Activated CD8-positive, alpha-beta T cell treated with anti-CD3 and anti-CD28 coated beads, Interleukin-2, amount 10 ng/mL, durations not matched to agents 7 days and 5 days (primary cell): ENCODE measurements around the gene SIAH2. TPM values are rescaled to one million over a fixed set of nuclear protein-coding genes. Genes with fewer than 3 reads are reported as not detected.

Experiments used
- ATAC-seq: fragments of 150-1000 bp; cut with Tn5 transposase; one replicate; pipeline ENCODE4 v1.10.0; 2021; ENCODE audit warnings: moderate library complexity
- CTCF ChIA-PET: fragments of 350-600 bp; sonication (Branson Sonifier 250); formaldehyde crosslinking; loops from one replicate; lab custom pipeline; 2021; ENCODE audit warnings: antibody characterized with exemption; lab: Charles Lee
- POLR2A ChIA-PET: fragments of 350-600 bp; sonication (Branson Sonifier 250); formaldehyde crosslinking; loops from one replicate; lab custom pipeline; 2021; ENCODE audit warnings: antibody characterized with exemption; lab: Charles Lee
- DNase-seq: peaks from one replicate; pipeline ENCODE4 v3.0.0-alpha.2; 2020
- H3K27ac Mint-ChIP-seq: one replicate; pipeline ENCODE4 v1.8.0; 2021; ENCODE audit warnings: mild to moderate bottlenecking, mixed read lengths
- H3K27me3 Mint-ChIP-seq: one replicate; pipeline ENCODE4 v1.8.0; 2021; ENCODE audit warnings: low read depth, mixed read lengths
- H3K36me3 Mint-ChIP-seq: one replicate; pipeline ENCODE4 v1.8.0; 2021; ENCODE audit warnings: low read depth, mixed read lengths
- H3K4me1 Mint-ChIP-seq: one replicate; pipeline ENCODE4 v1.8.0; 2021; ENCODE audit warnings: low read depth, mixed read lengths
- H3K4me3 Mint-ChIP-seq: one replicate; pipeline ENCODE4 v1.8.0; 2021; ENCODE audit warnings: mild to moderate bottlenecking, mixed read lengths
- H3K9me3 Mint-ChIP-seq: one replicate; pipeline ENCODE4 v1.8.0; 2022; ENCODE audit warnings: mixed read lengths; ENCODE audit not compliant: insufficient read depth
- total RNA-seq, 2 experiments: library from RNA; stranded (reverse); gene quantifications; one replicate each; pipeline ENCODE4 v1.2.3, GENCODE V29; 2021

Gene SIAH2
- total RNA-seq, 2 experiments from 2014 or later = 31.5 to 32.3 TPM

GRCh38 chr3:150773616-150774192 lies 10.7 kb upstream of the SIAH2 start:
- Mint-ChIP-seq H3K27ac (no peak overlapping the region), H3K27me3 (no peaks in the 10 kb centered on the region), H3K36me3 (no peaks in the 10 kb centered on the region), H3K4me1 (no peaks in the 10 kb centered on the region), H3K4me3 (no peak overlapping the region), H3K9me3 (no peaks in the 10 kb centered on the region)
- CTCF ChIA-PET = interaction anchor here (1.1 to 2.9 kb wide), 2 partner anchors 9 to 14 kb away, joined by 3 to 12 read pairs; partner anchors contain the start of gene SIAH2
- DNase-seq = no peak
- POLR2A ChIA-PET = interaction anchor here (3.1 kb wide), 1 partner anchor 11 kb away, joined by 20 read pairs; the partner anchor contains the start of gene SIAH2
- no peak for ATAC-seq

- ATAC-seq = no peak
- DNase-seq = no peak
- no peaks in the 10 kb centered on the region for H3K9me3 Mint-ChIP-seq
- no peaks in the 10 kb centered on the region for H3K36me3 Mint-ChIP-seq
- H3K27ac Mint-ChIP-seq = no peak overlapping the region
- peaks cover 1% of the 10 kb centered on the region for H3K4me1 Mint-ChIP-seq
- H3K4me3 Mint-ChIP-seq = no peak overlapping the region
- CTCF ChIA-PET = interaction anchor here (1.5 kb wide), 1 partner anchor 16 kb away, joined by 10 read pairs; no protein-coding TSS in a partner anchor
- H3K27me3 Mint-ChIP-seq = no peaks in the 10 kb centered on the region
- POLR2A ChIA-PET = interaction anchor here (3.1 kb wide), 1 partner anchor 9 kb away, joined by 20 read pairs; the partner anchor contains the start of gene SIAH2
Measured at GRCh38 chr3:150771600-150771999, 8.6 kb upstream of the SIAH2 start.

- Mint-ChIP-seq H3K9me3 (no peaks in the 10 kb centered on the region), H3K27me3 (no peaks in the 10 kb centered on the region), H3K27ac (no peak overlapping the region), H3K36me3 (no peaks in the 10 kb centered on the region), H3K4me1 (peaks cover 10% of the 10 kb centered on the region), H3K4me3 (no peak overlapping the region)
- CTCF ChIA-PET = interaction anchor here (1.5 kb wide), 1 partner anchor 17 kb away, joined by 10 read pairs; no protein-coding TSS in a partner anchor
- POLR2A ChIA-PET = no interaction called here
- no peak for ATAC-seq
- DNase-seq = no peak
Measured at GRCh38 chr3:150770681-150771080, 7.7 kb upstream of the SIAH2 start.

DNA sequence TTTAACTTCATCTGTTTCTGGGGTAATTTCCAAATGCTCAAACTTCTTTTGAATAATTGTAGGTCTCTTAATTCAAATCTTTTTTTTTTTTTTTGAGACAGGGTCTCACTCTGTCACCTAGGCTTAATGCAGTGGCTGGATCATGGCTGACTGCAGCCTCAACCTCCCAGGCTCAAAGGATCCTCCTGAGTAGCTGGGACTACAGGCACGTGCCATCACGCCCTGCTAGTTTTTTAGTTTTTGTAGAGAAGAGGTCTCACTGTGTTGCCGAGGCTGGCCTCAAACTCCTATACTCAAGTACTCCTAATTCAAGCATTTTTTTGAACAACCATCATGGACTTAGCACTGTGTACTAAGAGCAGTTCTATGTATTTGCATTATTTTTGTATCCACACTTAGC lies 3.8 kb upstream of the SIAH2 start:
- no peak overlapping the region for H3K27ac Mint-ChIP-seq
- ChIA-PET CTCF (interaction anchor here (6.5 to 9.2 kb wide), 2 partner anchors 21 to 44 kb away, joined by 53 to 87 read pairs; no protein-coding TSS in a partner anchor), POLR2A (interaction anchor here (1.2 kb wide), 1 partner anchor 63 kb away, joined by 6 read pairs; the partner anchor contains the start of gene ERICH6)
- no peaks in the 10 kb centered on the region for H3K27me3 Mint-ChIP-seq
- peaks cover 29% of the 10 kb centered on the region for H3K4me1 Mint-ChIP-seq
- H3K36me3 Mint-ChIP-seq = peaks cover 2% of the 10 kb centered on the region
- no peaks in the 10 kb centered on the region for H3K9me3 Mint-ChIP-seq
- ATAC-seq (no peak), DNase-seq (no peak)
- no peak overlapping the region for H3K4me3 Mint-ChIP-seq

- H3K4me3 Mint-ChIP-seq = no peak overlapping the region
- H3K4me1 Mint-ChIP-seq = peaks cover 29% of the 10 kb centered on the region
- no peak for DNase-seq
- CTCF ChIA-PET = interaction anchor here (0.7 to 9.2 kb wide), 6 partner anchors 8 to 239 kb away, joined by 3 to 87 read pairs (median 11); no protein-coding TSS in a partner anchor
- H3K9me3 Mint-ChIP-seq = no peaks in the 10 kb centered on the region
- H3K27me3 Mint-ChIP-seq = no peaks in the 10 kb centered on the region
- no peak for ATAC-seq
- peaks cover 6% of the 10 kb centered on the region for H3K36me3 Mint-ChIP-seq
- H3K27ac Mint-ChIP-seq = no peak overlapping the region
- POLR2A ChIA-PET = interaction anchor here (1.2 kb wide), 1 partner anchor 63 kb away, joined by 6 read pairs; the partner anchor contains the start of gene ERICH6
Measured at GRCh38 chr3:150765949-150766720, 3.2 kb upstream of the SIAH2 start.

DNA sequence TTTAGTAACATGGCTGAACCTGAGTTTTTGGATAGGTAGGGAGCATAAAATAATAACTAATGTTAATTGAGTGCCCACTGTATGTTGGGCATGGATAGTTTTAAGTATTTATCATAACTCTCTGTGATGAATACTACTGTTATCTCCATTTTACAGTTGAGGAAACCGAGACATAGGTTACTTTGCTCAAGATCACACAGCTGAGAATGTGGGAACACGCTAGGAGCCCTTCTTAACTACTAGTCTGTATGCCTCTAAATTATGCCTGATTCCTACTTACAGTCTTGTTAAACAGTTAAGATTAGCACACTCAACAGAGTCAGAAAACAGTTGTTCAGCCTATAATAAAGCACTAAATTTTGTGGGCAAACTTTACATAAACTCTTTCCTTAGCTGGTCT lies 2.0 kb upstream of the SIAH2 start:
- peaks cover 33% of the 10 kb centered on the region for H3K4me1 Mint-ChIP-seq
- no peak overlapping the region for H3K4me3 Mint-ChIP-seq
- H3K9me3 Mint-ChIP-seq = no peaks in the 10 kb centered on the region
- H3K36me3 Mint-ChIP-seq = peaks cover 12% of the 10 kb centered on the region
- no peak for ATAC-seq
- ChIA-PET CTCF (interaction anchor here (1.3 to 9.2 kb wide), 7 partner anchors 10 to 99 kb away, joined by 3 to 87 read pairs (median 12); no protein-coding TSS in a partner anchor), POLR2A (interaction anchor here (0.7 to 6.3 kb wide), 7 partner anchors 11 to 356 kb away, joined by 3 to 77 read pairs (median 36); partner anchors contain the start of genes EIF2A, SELENOT, SERP1 and TSC22D2)
- no peaks in the 10 kb centered on the region for H3K27me3 Mint-ChIP-seq
- H3K27ac Mint-ChIP-seq = peak overlapping the region; percentile 100
- no peak for DNase-seq

DNA sequence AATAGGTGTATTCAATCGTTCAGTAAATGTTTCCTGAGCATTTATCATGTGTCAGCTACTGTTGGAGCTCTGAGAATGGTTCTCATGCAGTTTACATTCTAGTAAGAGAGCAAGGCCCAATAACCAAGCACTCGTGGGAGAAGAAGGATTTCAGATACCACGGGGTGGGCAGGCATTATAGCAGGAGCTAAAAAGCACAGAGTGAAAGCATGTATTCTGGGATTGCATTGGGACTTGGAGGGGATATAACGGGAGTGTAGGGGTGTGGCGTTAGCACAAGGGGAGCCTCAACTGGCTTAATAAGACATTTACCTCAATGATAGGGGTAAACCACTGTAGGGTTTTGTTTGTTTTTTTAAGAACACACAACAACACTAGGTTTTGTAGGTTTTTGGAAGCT lies 1.6 kb upstream of the SIAH2 start:
- peaks cover 14% of the 10 kb centered on the region for H3K36me3 Mint-ChIP-seq
- H3K4me1 Mint-ChIP-seq = peaks cover 37% of the 10 kb centered on the region
- H3K4me3 Mint-ChIP-seq = peak overlapping the region; percentile 92
- POLR2A ChIA-PET = interaction anchor here (0.6 to 6.3 kb wide), 20 partner anchors 11 to 437 kb away, joined by 3 to 77 read pairs (median 15); partner anchors contain the start of genes EIF2A, GPR171, SELENOT and SERP1
- H3K27ac Mint-ChIP-seq = peak overlapping the region; percentile 100
- CTCF ChIA-PET = interaction anchor here (0.7 to 9.2 kb wide), 14 partner anchors 10 to 353 kb away, joined by 3 to 87 read pairs (median 5); no protein-coding TSS in a partner anchor
- H3K27me3 Mint-ChIP-seq = no peaks in the 10 kb centered on the region
- no peaks in the 10 kb centered on the region for H3K9me3 Mint-ChIP-seq
- DNase-seq (no peak), ATAC-seq (no peak)

DNA sequence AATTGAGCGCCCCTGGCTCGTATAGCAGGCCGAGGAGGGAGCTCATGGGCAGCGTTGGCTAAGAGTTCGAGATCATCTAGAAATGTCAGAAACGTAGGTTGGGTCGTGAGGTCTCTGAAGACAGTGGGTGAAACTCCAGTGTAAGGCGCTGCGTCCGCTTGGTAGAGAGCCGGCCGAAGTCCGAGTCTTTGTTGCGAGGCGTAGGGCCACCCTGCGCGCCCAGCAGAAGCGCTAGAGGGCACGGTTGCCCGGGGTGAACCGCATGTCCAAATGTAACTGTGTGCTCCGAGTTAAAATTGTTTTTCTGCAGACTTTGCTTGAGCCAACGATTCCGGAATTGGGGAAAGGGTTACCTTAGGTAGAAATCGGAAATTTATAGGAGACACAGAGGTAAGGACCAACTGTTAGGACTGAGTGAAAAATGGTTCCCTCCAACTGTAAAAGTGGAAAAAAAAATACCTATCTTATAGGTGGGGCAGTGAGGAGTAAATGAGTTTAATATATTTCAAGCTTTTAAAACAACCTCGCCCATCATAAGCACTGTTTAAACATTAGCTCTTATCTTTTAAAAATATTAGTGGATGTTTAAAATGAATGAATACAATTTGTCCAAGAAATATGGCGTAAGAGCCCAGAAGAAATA lies 993 bp upstream of the SIAH2 start:
- no peaks in the 10 kb centered on the region for H3K9me3 Mint-ChIP-seq
- DNase-seq = peak; percentile 62
- ATAC-seq = peak; percentile 20
- H3K4me1 Mint-ChIP-seq = peaks cover 43% of the 10 kb centered on the region
- ChIA-PET POLR2A (interaction anchor here (0.6 to 6.3 kb wide), 37 partner anchors 8 to 611 kb away, joined by 3 to 77 read pairs (median 6); partner anchors contain the start of genes EIF2A, ERICH6, GPR171 and MED12L), CTCF (interaction anchor here (0.7 to 9.2 kb wide), 21 partner anchors 10 to 353 kb away, joined by 3 to 87 read pairs (median 4); no protein-coding TSS in a partner anchor)
- H3K27ac Mint-ChIP-seq = peak overlapping the region; percentile 100
- H3K27me3 Mint-ChIP-seq = no peaks in the 10 kb centered on the region
- peak overlapping the region; percentile 92 for H3K4me3 Mint-ChIP-seq
- H3K36me3 Mint-ChIP-seq = peaks cover 20% of the 10 kb centered on the region

- Mint-ChIP-seq H3K27ac (peak overlapping the region; percentile 100), H3K36me3 (peaks cover 27% of the 10 kb centered on the region), H3K4me1 (peaks cover 52% of the 10 kb centered on the region), H3K9me3 (no peaks in the 10 kb centered on the region), H3K4me3 (peak overlapping the region; percentile 91), H3K27me3 (no peaks in the 10 kb centered on the region)
- ATAC-seq (no peak), DNase-seq (no peak)
- ChIA-PET CTCF (interaction anchor here (1.3 to 9.2 kb wide), 8 partner anchors 12 to 160 kb away, joined by 5 to 87 read pairs (median 11); no protein-coding TSS in a partner anchor), POLR2A (interaction anchor here (0.6 to 6.3 kb wide), 33 partner anchors 8 to 515 kb away, joined by 3 to 77 read pairs (median 8); partner anchors contain the start of genes EIF2A, ERICH6, GPR171 and SELENOT)
Measured at GRCh38 chr3:150762662-150763121, 277 bp downstream of the SIAH2 start.

- peaks cover 33% of the 10 kb centered on the region for H3K36me3 Mint-ChIP-seq
- CTCF ChIA-PET = interaction anchor here (0.5 to 9.2 kb wide), 11 partner anchors 21 to 445 kb away, joined by 3 to 87 read pairs (median 3); partner anchors contain the start of gene SELENOT
Measured at GRCh38 chr3:150761831-150762661, 923 bp downstream of the SIAH2 start.

More at GRCh38 chr3:150761831-150762661, 923 bp downstream of the SIAH2 start:
- ATAC-seq = no peak
- H3K27ac Mint-ChIP-seq = peak overlapping the region; percentile 98
- H3K4me1 Mint-ChIP-seq = peaks cover 58% of the 10 kb centered on the region
- no peaks in the 10 kb centered on the region for H3K9me3 Mint-ChIP-seq
- POLR2A ChIA-PET = interaction anchor here (0.5 to 6.3 kb wide), 30 partner anchors 10 to 1483 kb away, joined by 3 to 77 read pairs (median 8); partner anchors contain the start of genes EIF2A, ERICH6, GPR171 and SELENOT
- DNase-seq = peak; percentile 64
- H3K4me3 Mint-ChIP-seq = peak overlapping the region; percentile 91
- H3K27me3 Mint-ChIP-seq = no peaks in the 10 kb centered on the region
